COLO668 (cell line): ENCODE data around the gene CXCL14.
"Not testable (repeated sequence)": the region's sequence is repeated elsewhere in the genome, so short reads cannot be mapped to it uniquely, and the experiment has no call there.

Experiments
- DNase-seq: peaks from one replicate; lab custom pipeline; 2025; ENCODE audit not compliant: unreplicated experiment; lab: John Stamatoyannopoulos, UW

CXCL14 gene

GRCh38 chr5:135545099-135545498 is 33.7 kb downstream of the CXCL14 start:
- no peak for DNase-seq

- DNase-seq = peak; percentile 17
These were observed 35.1 kb downstream of the CXCL14 start for GRCh38 chr5:135543485-135544304.

GRCh38 chr5:135543001-135543484 is 35.7 kb downstream of the CXCL14 start:
- no peak for DNase-seq

GRCh38 chr5:135541807-135542502 is 36.8 kb downstream of the CXCL14 start:
- no peak for DNase-seq

GRCh38 chr5:135539430-135540005 is 39.3 kb downstream of the CXCL14 start:
- no peak for DNase-seq

- no peak for DNase-seq
These were observed 40.5 kb downstream of the CXCL14 start for GRCh38 chr5:135538261-135538660.

GRCh38 chr5:135537745-135538144 is 41.0 kb downstream of the CXCL14 start:
- no peak for DNase-seq

GRCh38 chr5:135537271-135537670 is 41.5 kb downstream of the CXCL14 start:
- no peak for DNase-seq

GRCh38 chr5:135535820-135536801 is 42.7 kb downstream of the CXCL14 start, which contains the start of gene NEUROG1:
NEUROG1 (minus strand) TSS chr5:135535964; CDS start chr5:135535690, 274 bp downstream.
- DNase-seq = no peak

GRCh38 chr5:135535420-135535819 is 43.4 kb downstream of the CXCL14 start:
- no peak for DNase-seq

GRCh38 chr5:135534609-135535419 is 44.0 kb downstream of the CXCL14 start:
- DNase-seq = peak; percentile 23

GRCh38 chr5:135533794-135534193 is 45.0 kb downstream of the CXCL14 start:
- no peak for DNase-seq

GRCh38 chr5:135533334-135533733 is 45.5 kb downstream of the CXCL14 start:
- no peak for DNase-seq

- not testable (repeated sequence) for DNase-seq
These were observed 49.2 kb downstream of the CXCL14 start for GRCh38 chr5:135529576-135529975.

- no peak for DNase-seq
These were observed 51.9 kb downstream of the CXCL14 start for GRCh38 chr5:135526924-135527323.

- DNase-seq = no peak
These were observed 56.8 kb downstream of the CXCL14 start for GRCh38 chr5:135521964-135522363.
